ENCODE data around the gene CRTC3. TPM values are rescaled to one million over a fixed set of nuclear protein-coding genes. Genes with fewer than 3 reads are reported as not detected.

The CRTC3 gene
- total RNA-seq, 8 experiments from 2014 or later, result 8.1 to 33.1 (median 11.8) TPM

DNA sequence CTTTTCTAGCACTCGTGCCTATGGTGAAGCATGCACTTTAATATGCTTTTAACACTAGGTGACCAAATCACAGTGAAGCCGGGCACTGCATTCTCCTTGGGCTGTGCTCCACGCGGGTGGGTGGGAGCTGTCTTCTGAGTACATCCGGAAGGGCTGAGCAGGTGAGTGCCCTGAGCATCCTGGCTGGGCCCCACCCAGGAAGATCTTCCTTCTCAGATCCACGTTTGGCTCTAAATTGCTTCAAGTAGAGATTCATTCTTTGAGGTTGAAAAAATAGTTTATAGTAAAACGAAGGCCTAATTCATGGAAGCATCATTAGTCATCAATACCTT, 113.5 kb downstream of the CRTC3 start:
- H3K4me1 ChIP-seq (replicated peaks in 1 of 2), result peaks cover under 1 to 2% of the 10 kb centered on the region in 2 donors
- ATAC-seq (replicated peaks in 6 of 8), result no peak
- in situ Hi-C loops (cut with MboI; ENCODE audit: low pct_unique_long_range_greater_than_20kb in 2 of 9, low sequenced_read_pairs in 9 of 9, unreplicated experiment in 9 of 9), result loop anchor here in 4 of 9 experiments (10.0 to 25.0 kb wide), 2 partner anchors 242 to 244 kb away; partner anchors contain the start of gene FES (in 4 of the 4)
- 80 to 100% (median 90%) methylated on average over 2 to 5 of the region's 7 CpGs; no CpG with 5 or more reads in 7 of the 10 experiments for WGBS, 10 experiments
- no peak overlapping the region for H3K4me3 ChIP-seq
- no peak overlapping the region for H3K27ac ChIP-seq

DNA sequence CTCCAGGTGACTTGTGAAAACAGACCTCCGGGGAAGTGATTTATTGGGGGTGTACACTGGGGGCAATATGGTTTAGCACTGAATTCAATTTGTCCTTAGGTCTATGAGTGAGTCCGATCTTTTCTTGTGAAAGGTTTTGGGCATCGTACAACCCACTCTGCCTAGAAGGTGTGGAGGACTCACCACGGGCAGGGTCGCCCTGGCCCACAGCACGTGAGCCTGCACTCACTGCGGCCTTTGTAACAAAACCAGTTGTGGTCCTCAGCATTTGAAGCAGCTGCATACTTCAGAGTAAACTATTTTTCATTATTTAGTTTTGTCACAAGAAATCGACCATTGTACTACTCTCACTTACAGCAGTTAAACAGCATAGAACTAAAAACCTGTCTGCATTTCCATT, 114.8 kb downstream of the CRTC3 start:
- ATAC-seq (replicated peaks in 6 of 8), result no peak
- peaks cover 6 to 7% of the 10 kb centered on the region in 2 donors for H3K4me1 ChIP-seq (replicated peaks in 1 of 2)
- in situ Hi-C loops (cut with MboI; ENCODE audit: low pct_unique_long_range_greater_than_20kb in 2 of 9, low sequenced_read_pairs in 9 of 9, unreplicated experiment in 9 of 9), result loop anchor here in 4 of 9 experiments (10.0 to 25.0 kb wide), 2 partner anchors 240 to 243 kb away; partner anchors contain the start of gene FES (in 4 of the 4)
- WGBS, 10 experiments, result 40 to 95% (median 72%) methylated on average over 1 to 8 of the region's 8 CpGs; no CpG with 5 or more reads in 4 of the 10 experiments
- H3K4me3 ChIP-seq, result no peak overlapping the region
- H3K27ac ChIP-seq, result no peak overlapping the region

DNA sequence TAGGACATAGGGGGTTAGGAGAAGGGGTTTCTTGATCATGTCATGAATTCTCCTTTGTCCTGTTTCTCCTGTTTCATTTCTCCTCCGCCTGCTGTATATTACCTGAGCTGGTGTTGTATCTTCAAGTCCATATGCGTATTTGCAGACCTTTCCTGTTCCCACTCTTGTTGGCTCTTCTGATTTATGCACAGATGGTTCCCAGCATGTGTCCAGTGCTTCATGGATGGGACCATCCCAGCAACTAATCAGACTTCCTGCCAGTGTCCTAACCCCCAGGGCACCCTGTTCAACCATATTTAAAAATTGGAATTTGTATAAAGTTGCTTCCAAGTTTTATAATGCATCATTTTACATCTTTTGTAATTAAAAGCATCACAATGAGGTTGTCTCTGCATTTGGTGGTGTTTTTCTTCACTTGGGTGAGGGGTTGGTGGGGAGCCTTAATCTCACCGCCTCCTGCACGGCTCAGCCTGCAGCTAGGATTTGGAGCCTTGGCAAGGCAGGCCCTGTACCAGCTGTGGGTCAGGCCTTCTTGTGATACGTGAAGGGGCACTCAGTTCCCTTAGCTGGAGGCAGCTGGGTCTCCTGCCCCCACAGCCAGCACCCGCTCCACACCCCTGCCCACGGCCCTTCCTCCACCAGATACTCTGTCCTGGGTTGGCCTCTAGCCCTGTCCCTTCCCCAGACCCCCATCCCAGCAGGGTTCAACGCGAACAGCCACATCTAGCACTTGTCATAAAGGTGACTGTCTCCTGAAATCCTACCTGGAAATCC, 115.4 kb downstream of the CRTC3 start:
- WGBS, 10 experiments, result 75 to 100% (median 84%) methylated on average over 1 to 3 of the region's 9 CpGs; no CpG with 5 or more reads in 4 of the 10 experiments
- H3K4me3 ChIP-seq, result no peak overlapping the region
- in situ Hi-C loops (cut with MboI; ENCODE audit: low pct_unique_long_range_greater_than_20kb in 2 of 9, low sequenced_read_pairs in 9 of 9, unreplicated experiment in 9 of 9), result loop anchor here in 4 of 9 experiments (10.0 to 25.0 kb wide), 2 partner anchors 240 to 242 kb away; partner anchors contain the start of gene FES (in 4 of the 4)
- peaks cover 6 to 7% of the 10 kb centered on the region in 2 donors for H3K4me1 ChIP-seq (replicated peaks in 1 of 2)
- ATAC-seq (replicated peaks in 6 of 8), result peak in 2 of 8 experiments; percentile 3 to 54
- no peak overlapping the region for H3K27ac ChIP-seq

- Histone ChIP-seq H3K27ac (no peak overlapping the region), H3K4me3 (no peak overlapping the region), H3K4me1 (replicated peaks in 1 of 2) (peaks cover 6 to 7% of the 10 kb centered on the region in 2 donors)
- in situ Hi-C loops (cut with MboI; ENCODE audit: low pct_unique_long_range_greater_than_20kb in 2 of 9, low sequenced_read_pairs in 9 of 9, unreplicated experiment in 9 of 9), result loop anchor here in 4 of 9 experiments (10.0 to 25.0 kb wide), 2 partner anchors 239 to 241 kb away; partner anchors contain the start of gene FES (in 4 of the 4)
- WGBS, 10 experiments, result 47 to 100% (median 81%) methylated on average over 1 to 15 of the region's 23 CpGs
- peak in 3 of 8 experiments; percentile 32 to 47 (median 47) for ATAC-seq (replicated peaks in 6 of 8)
Observed at GRCh38 chr15:90645873-90646575, 116.3 kb downstream of the CRTC3 start.

- in situ Hi-C loops (cut with MboI; ENCODE audit: low pct_unique_long_range_greater_than_20kb in 2 of 9, low sequenced_read_pairs in 9 of 9, unreplicated experiment in 9 of 9), result loop anchor here in 4 of 9 experiments (10.0 to 25.0 kb wide), 2 partner anchors 238 to 241 kb away; partner anchors contain the start of gene FES (in 4 of the 4)
- 37 to 60% methylated on average over 1 to 2 of the region's 6 CpGs; no CpG with 5 or more reads in 8 of the 10 experiments for WGBS, 10 experiments
- H3K4me1 ChIP-seq (replicated peaks in 1 of 2), result peaks cover 6 to 7% of the 10 kb centered on the region in 2 donors
- H3K4me3 ChIP-seq, result no peak overlapping the region
- ATAC-seq (replicated peaks in 6 of 8), result no peak
- no peak overlapping the region for H3K27ac ChIP-seq
Observed at GRCh38 chr15:90646662-90647305, 117.1 kb downstream of the CRTC3 start.

- no CpG with 5 or more reads among the region's 2 CpGs for WGBS, 10 experiments
- no peak for ATAC-seq (replicated peaks in 6 of 8)
- in situ Hi-C loops (cut with MboI; ENCODE audit: low pct_unique_long_range_greater_than_20kb in 2 of 9, low sequenced_read_pairs in 9 of 9, unreplicated experiment in 9 of 9), result loop anchor here in 4 of 9 experiments (10.0 to 25.0 kb wide), 2 partner anchors 237 to 240 kb away; partner anchors contain the start of gene FES (in 4 of the 4)
- Histone ChIP-seq H3K27ac (no peak overlapping the region), H3K4me3 (no peak overlapping the region), H3K4me1 (replicated peaks in 1 of 2) (peaks cover 6 to 7% of the 10 kb centered on the region in 2 donors)
Observed at GRCh38 chr15:90647326-90647725, 117.6 kb downstream of the CRTC3 start.

- peaks cover 6 to 7% of the 10 kb centered on the region in 2 donors for H3K4me1 ChIP-seq (replicated peaks in 1 of 2)
- ATAC-seq (replicated peaks in 6 of 8), result peak; percentile 77 to 89 (median 82)
- H3K4me3 ChIP-seq, result no peak overlapping the region
- H3K27ac ChIP-seq, result no peak overlapping the region
- in situ Hi-C loops (cut with MboI; ENCODE audit: low pct_unique_long_range_greater_than_20kb in 2 of 9, low sequenced_read_pairs in 9 of 9, unreplicated experiment in 9 of 9), result loop anchor here in 4 of 9 experiments (10.0 to 25.0 kb wide), 2 partner anchors 236 to 239 kb away; partner anchors contain the start of gene FES (in 4 of the 4)
- WGBS, 10 experiments, result 2 to 80% (median 37%) methylated on average over 1 to 12 of the region's 14 CpGs
Observed at GRCh38 chr15:90648137-90649070, 118.7 kb downstream of the CRTC3 start.

- H3K27ac ChIP-seq, result no peak overlapping the region
- WGBS, 10 experiments, result 45 to 100% (median 79%) methylated on average over 1 to 7 of the region's 8 CpGs
- no peak for ATAC-seq (replicated peaks in 6 of 8)
- in situ Hi-C loops (cut with MboI; ENCODE audit: low pct_unique_long_range_greater_than_20kb in 2 of 9, low sequenced_read_pairs in 9 of 9, unreplicated experiment in 9 of 9), result loop anchor here in 4 of 9 experiments (25.0 kb wide), 2 partner anchors 212 to 237 kb away; partner anchors contain the start of genes FES (in 3 of the 4) and FURIN (in 1 of the 4)
- no peak overlapping the region for H3K4me3 ChIP-seq
- H3K4me1 ChIP-seq (replicated peaks in 1 of 2), result peaks cover 6 to 7% of the 10 kb centered on the region in 2 donors
Observed at GRCh38 chr15:90650117-90650955, 120.6 kb downstream of the CRTC3 start.

- H3K4me1 ChIP-seq (replicated peaks in 1 of 2), result peaks cover 6 to 7% of the 10 kb centered on the region in 2 donors
- H3K4me3 ChIP-seq, result no peak overlapping the region
- in situ Hi-C loops (cut with MboI; ENCODE audit: low pct_unique_long_range_greater_than_20kb in 2 of 9, low sequenced_read_pairs in 9 of 9, unreplicated experiment in 9 of 9), result loop anchor here in 4 of 9 experiments (25.0 kb wide), 2 partner anchors 211 to 236 kb away; partner anchors contain the start of genes FES (in 3 of the 4) and FURIN (in 1 of the 4)
- 54 to 100% (median 81%) methylated on average over 1 to 10 of the region's 14 CpGs; no CpG with 5 or more reads in 2 of the 10 experiments for WGBS, 10 experiments
- no peak for ATAC-seq (replicated peaks in 6 of 8)
- no peak overlapping the region for H3K27ac ChIP-seq
Observed at GRCh38 chr15:90650956-90651689, 121.4 kb downstream of the CRTC3 start.

All from motor neuron (in vitro differentiated cells).